ENCODE results near the gene GKN1.

GKN1 gene

GRCh38 chr2:68969736-68970490, 4.5 kb upstream of the GKN1 start:
- no peak for DNase-seq (ENCODE audit: extremely low spot score)
- POLR2A ChIA-PET = no interaction called here
- CTCF ChIA-PET = no interaction called here
- TF ChIP-seq, protein P1, sequence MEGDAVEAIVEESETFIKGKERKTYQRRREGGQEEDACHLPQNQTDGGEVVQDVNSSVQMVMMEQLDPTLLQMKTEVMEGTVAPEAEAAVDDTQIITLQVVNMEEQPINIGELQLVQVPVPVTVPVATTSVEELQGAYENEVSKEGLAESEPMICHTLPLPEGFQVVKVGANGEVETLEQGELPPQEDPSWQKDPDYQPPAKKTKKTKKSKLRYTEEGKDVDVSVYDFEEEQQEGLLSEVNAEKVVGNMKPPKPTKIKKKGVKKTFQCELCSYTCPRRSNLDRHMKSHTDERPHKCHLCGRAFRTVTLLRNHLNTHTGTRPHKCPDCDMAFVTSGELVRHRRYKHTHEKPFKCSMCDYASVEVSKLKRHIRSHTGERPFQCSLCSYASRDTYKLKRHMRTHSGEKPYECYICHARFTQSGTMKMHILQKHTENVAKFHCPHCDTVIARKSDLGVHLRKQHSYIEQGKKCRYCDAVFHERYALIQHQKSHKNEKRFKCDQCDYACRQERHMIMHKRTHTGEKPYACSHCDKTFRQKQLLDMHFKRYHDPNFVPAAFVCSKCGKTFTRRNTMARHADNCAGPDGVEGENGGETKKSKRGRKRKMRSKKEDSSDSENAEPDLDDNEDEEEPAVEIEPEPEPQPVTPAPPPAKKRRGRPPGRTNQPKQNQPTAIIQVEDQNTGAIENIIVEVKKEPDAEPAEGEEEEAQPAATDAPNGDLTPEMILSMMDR (IDR thresholded peaks at IDR 0.05; ENCODE audit: control extremely low read depth, extremely low read depth, low read depth, missing control alignments) = no peak

DNA sequence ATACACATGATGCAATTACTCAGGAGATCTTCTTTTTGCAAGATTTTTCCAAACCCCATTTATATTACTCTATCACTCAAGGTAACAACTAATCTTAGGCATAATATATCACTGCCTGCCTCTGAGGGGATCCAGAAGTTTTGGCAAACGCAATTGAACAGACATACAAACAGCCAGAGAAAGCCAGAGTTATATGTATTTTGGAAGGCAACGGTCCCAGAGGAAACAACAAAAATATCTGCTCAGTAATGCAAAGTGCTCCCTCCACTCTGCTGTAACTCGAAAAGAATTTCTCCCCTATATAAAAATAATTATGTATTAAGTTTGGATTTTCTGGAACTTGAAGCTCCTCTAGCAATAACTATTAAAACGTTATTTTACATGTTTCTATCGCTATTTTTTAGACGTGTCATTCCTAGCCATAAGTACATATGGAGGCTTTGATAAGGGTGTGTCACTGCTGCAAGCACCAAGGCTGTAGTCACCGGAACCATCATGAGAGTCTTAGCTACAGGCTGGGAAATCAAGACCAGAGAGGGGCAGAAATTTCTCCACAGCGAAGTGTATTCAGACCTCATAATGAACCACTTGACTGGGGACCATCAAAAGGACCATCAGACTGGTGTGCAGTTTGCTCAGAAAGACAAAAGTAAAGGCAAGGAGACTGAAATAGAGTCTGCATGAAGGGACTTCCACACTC, 3.7 kb upstream of the GKN1 start:
- ChIA-PET CTCF (no interaction called here), POLR2A (no interaction called here)

GRCh38 chr2:68971591-68972231, 2.7 kb upstream of the GKN1 start:
- TF ChIP-seq, protein P1 (IDR thresholded peaks at IDR 0.05; ENCODE audit: control extremely low read depth, extremely low read depth, low read depth, missing control alignments) = no peak
- ChIA-PET CTCF (no interaction called here), POLR2A (no interaction called here)
- no peak for DNase-seq (ENCODE audit: extremely low spot score)

More for the DNA sequence above, 3.7 kb upstream of the GKN1 start:
- TF ChIP-seq, protein P1 (IDR thresholded peaks at IDR 0.05; ENCODE audit: control extremely low read depth, extremely low read depth, low read depth, missing control alignments) = no peak
- DNase-seq (ENCODE audit: extremely low spot score) = no peak

- CTCF ChIA-PET = interaction anchor here (0.9 to 1.2 kb wide), 2 partner anchors 20 to 31 kb away, joined by 3 read pairs; no protein-coding TSS in a partner anchor
- TF ChIP-seq, protein P1 (IDR thresholded peaks at IDR 0.05; ENCODE audit: control extremely low read depth, extremely low read depth, low read depth, missing control alignments) = no peak
- POLR2A ChIA-PET = no interaction called here
- DNase-seq (ENCODE audit: extremely low spot score) = no peak
Measured at GRCh38 chr2:68974946-68975665, 670 bp downstream of the GKN1 start.

GRCh38 chr2:68975844-68976243, 1.4 kb downstream of the GKN1 start:
- TF ChIP-seq, protein P1 (IDR thresholded peaks at IDR 0.05; ENCODE audit: control extremely low read depth, extremely low read depth, low read depth, missing control alignments) = no peak
- POLR2A ChIA-PET = no interaction called here
- CTCF ChIA-PET = interaction anchor here (1.2 kb wide), 1 partner anchor 20 kb away, joined by 3 read pairs; no protein-coding TSS in a partner anchor
- DNase-seq (ENCODE audit: extremely low spot score) = no peak

- no peak for DNase-seq (ENCODE audit: extremely low spot score)
- TF ChIP-seq, protein P1 (IDR thresholded peaks at IDR 0.05; ENCODE audit: control extremely low read depth, extremely low read depth, low read depth, missing control alignments) = no peak
- ChIA-PET POLR2A (no interaction called here), CTCF (interaction anchor here (0.8 kb wide), 1 partner anchor 246 kb away, joined by 3 read pairs; no protein-coding TSS in a partner anchor)
Measured at GRCh38 chr2:68977453-68977852, 3.0 kb downstream of the GKN1 start.
